Measurements from ENCODE around the gene TMEM163.

The TMEM163 gene

GRCh38 chr2:134457353-134457752 is 261.4 kb downstream of the TMEM163 start:
- CTCF ChIA-PET = no interaction called here
- no peak for TF ChIP-seq SP1 (IDR thresholded peaks at IDR 0.05)
- TF ChIP-seq ZNF384 (IDR thresholded peaks at IDR 0.05) = no peak
- TF ChIP-seq BHLHE40 (IDR thresholded peaks at IDR 0.05; ENCODE audit: borderline replicate concordance) = no peak
- no peak for TF ChIP-seq CTBP1 (IDR thresholded peaks at IDR 0.05; ENCODE audit: borderline replicate concordance)
- TF ChIP-seq NFRKB (IDR thresholded peaks at IDR 0.05) = no peak
- TF ChIP-seq FOXA1 (IDR thresholded peaks at IDR 0.05) = no peak
- TF ChIP-seq FOXK2 (IDR thresholded peaks at IDR 0.05) = no peak
- TF ChIP-seq FOXM1 (IDR thresholded peaks at IDR 0.05; ENCODE audit: borderline replicate concordance) = no peak
- TF ChIP-seq SUZ12 (IDR thresholded peaks at IDR 0.05) = no peak
- no peak for TF ChIP-seq ELF4 (IDR thresholded peaks at IDR 0.05)
- no peak for TF ChIP-seq L3MBTL2 (conservative IDR thresholded peaks at IDR 0.05)
- TF ChIP-seq ARNT (IDR thresholded peaks at IDR 0.05) = no peak
- no peak for TF ChIP-seq PKNOX1 (IDR thresholded peaks at IDR 0.05)
- no peak for TF ChIP-seq HDGF (IDR thresholded peaks at IDR 0.05; ENCODE audit: borderline replicate concordance)
- no peak for TF ChIP-seq TARDBP (IDR thresholded peaks at IDR 0.05)
- POLR2A ChIA-PET = no interaction called here
- DNase-seq (ENCODE audit: extremely low spot score) = no peak

- TF ChIP-seq CTBP1 (IDR thresholded peaks at IDR 0.05; ENCODE audit: borderline replicate concordance) = no peak
- no peak for TF ChIP-seq ZNF384 (IDR thresholded peaks at IDR 0.05)
- TF ChIP-seq ARNT (IDR thresholded peaks at IDR 0.05) = no peak
- TF ChIP-seq SP1 (IDR thresholded peaks at IDR 0.05) = no peak
- no peak for TF ChIP-seq TARDBP (IDR thresholded peaks at IDR 0.05)
- TF ChIP-seq SUZ12 (IDR thresholded peaks at IDR 0.05) = no peak
- no peak for TF ChIP-seq FOXM1 (IDR thresholded peaks at IDR 0.05; ENCODE audit: borderline replicate concordance)
- no peak for TF ChIP-seq BHLHE40 (IDR thresholded peaks at IDR 0.05; ENCODE audit: borderline replicate concordance)
- no peak for TF ChIP-seq FOXA1 (IDR thresholded peaks at IDR 0.05)
- no peak for TF ChIP-seq PKNOX1 (IDR thresholded peaks at IDR 0.05)
- TF ChIP-seq LEF1 (IDR thresholded peaks at IDR 0.05; ENCODE audit: borderline replicate concordance) = no peak
- TF ChIP-seq FOXK2 (IDR thresholded peaks at IDR 0.05) = no peak
- no peak for TF ChIP-seq HDGF (IDR thresholded peaks at IDR 0.05; ENCODE audit: borderline replicate concordance)
- no peak for TF ChIP-seq ELF4 (IDR thresholded peaks at IDR 0.05)
- TF ChIP-seq NFRKB (IDR thresholded peaks at IDR 0.05) = no peak
- no peak for TF ChIP-seq L3MBTL2 (conservative IDR thresholded peaks at IDR 0.05)
- POLR2A ChIA-PET = no interaction called here
- DNase-seq (ENCODE audit: extremely low spot score) = no peak
- CTCF ChIA-PET = interaction anchor here (0.6 kb wide), 1 partner anchor 248 kb away, joined by 4 read pairs; no protein-coding TSS in a partner anchor
These were observed 263.4 kb downstream of the TMEM163 start for GRCh38 chr2:134455426-134455825.

GRCh38 chr2:134454931-134455330 is 263.9 kb downstream of the TMEM163 start:
- POLR2A ChIA-PET = no interaction called here

GRCh38 chr2:134454426-134454825 is 264.4 kb downstream of the TMEM163 start:
- ChIA-PET CTCF (interaction anchor here (0.7 kb wide), 1 partner anchor 210 kb away, joined by 3 read pairs; no protein-coding TSS in a partner anchor), POLR2A (no interaction called here)
- no peak for DNase-seq (ENCODE audit: extremely low spot score)
- TF ChIP-seq SUZ12 (IDR thresholded peaks at IDR 0.05) (no peak), PKNOX1 (IDR thresholded peaks at IDR 0.05) (no peak), TARDBP (IDR thresholded peaks at IDR 0.05) (no peak), FOXM1 (IDR thresholded peaks at IDR 0.05; ENCODE audit: borderline replicate concordance) (no peak), FOXK2 (IDR thresholded peaks at IDR 0.05) (no peak), FOXA1 (IDR thresholded peaks at IDR 0.05) (no peak), ZNF384 (IDR thresholded peaks at IDR 0.05) (no peak), NFRKB (IDR thresholded peaks at IDR 0.05) (no peak), SP1 (IDR thresholded peaks at IDR 0.05) (no peak), LEF1 (IDR thresholded peaks at IDR 0.05; ENCODE audit: borderline replicate concordance) (no peak), L3MBTL2 (conservative IDR thresholded peaks at IDR 0.05) (no peak), CTBP1 (IDR thresholded peaks at IDR 0.05; ENCODE audit: borderline replicate concordance) (no peak), HDGF (IDR thresholded peaks at IDR 0.05; ENCODE audit: borderline replicate concordance) (no peak), ARNT (IDR thresholded peaks at IDR 0.05) (no peak), BHLHE40 (IDR thresholded peaks at IDR 0.05; ENCODE audit: borderline replicate concordance) (no peak)

More at GRCh38 chr2:134454931-134455330, 263.9 kb downstream of the TMEM163 start:
- CTCF ChIA-PET = interaction anchor here (0.6 to 0.7 kb wide), 2 partner anchors 210 to 248 kb away, joined by 3 to 4 read pairs; no protein-coding TSS in a partner anchor
- TF ChIP-seq ZNF384 (IDR thresholded peaks at IDR 0.05) (no peak), NFRKB (IDR thresholded peaks at IDR 0.05) (no peak), L3MBTL2 (conservative IDR thresholded peaks at IDR 0.05) (no peak), ARNT (IDR thresholded peaks at IDR 0.05) (no peak), CTBP1 (IDR thresholded peaks at IDR 0.05; ENCODE audit: borderline replicate concordance) (no peak), FOXK2 (IDR thresholded peaks at IDR 0.05) (no peak), BHLHE40 (IDR thresholded peaks at IDR 0.05; ENCODE audit: borderline replicate concordance) (no peak), PKNOX1 (IDR thresholded peaks at IDR 0.05) (no peak)
- DNase-seq (ENCODE audit: extremely low spot score) = no peak

- POLR2A ChIA-PET = no interaction called here
- no peak for DNase-seq (ENCODE audit: extremely low spot score)
- CTCF ChIA-PET = no interaction called here
- no peak for TF ChIP-seq ELF4 (IDR thresholded peaks at IDR 0.05)
- no peak for TF ChIP-seq SUZ12 (IDR thresholded peaks at IDR 0.05)
- no peak for TF ChIP-seq NFRKB (IDR thresholded peaks at IDR 0.05)
- TF ChIP-seq CTBP1 (IDR thresholded peaks at IDR 0.05; ENCODE audit: borderline replicate concordance) = no peak
- no peak for TF ChIP-seq ARNT (IDR thresholded peaks at IDR 0.05)
- TF ChIP-seq TARDBP (IDR thresholded peaks at IDR 0.05) = no peak
These were observed 264.8 kb downstream of the TMEM163 start for GRCh38 chr2:134453973-134454372.

Data from HEK293T (cell line).